Activated CD8-positive, alpha-beta memory T cell treated with anti-CD3 and anti-CD28 coated beads, Interleukin-2, amount 50 U/mL, for 1 hour (primary cell): ENCODE data around the gene MEGF11.

Experiments
- DNase-seq: peaks from one replicate; pipeline ENCODE4 v3.0.0-alpha.2; 2020; ENCODE audit errors: extremely low read depth

MEGF11 gene

GRCh38 chr15:66065325-66065724, 188.2 kb downstream of the MEGF11 start:
- no peak for DNase-seq

GRCh38 chr15:66063147-66063546, 190.4 kb downstream of the MEGF11 start:
- no peak for DNase-seq

- DNase-seq: no peak
Observed at GRCh38 chr15:66057089-66057488, 196.5 kb downstream of the MEGF11 start.

- no peak for DNase-seq
Observed at GRCh38 chr15:66053991-66054390, 199.6 kb downstream of the MEGF11 start.

- no peak for DNase-seq
Observed at GRCh38 chr15:66051833-66052232, 201.7 kb downstream of the MEGF11 start.

GRCh38 chr15:66050264-66050663, 203.3 kb downstream of the MEGF11 start:
- no peak for DNase-seq

- DNase-seq: no peak
Observed at GRCh38 chr15:66049353-66049752, 204.2 kb downstream of the MEGF11 start.

GRCh38 chr15:66047321-66048024, 206.1 kb downstream of the MEGF11 start:
- no peak for DNase-seq

GRCh38 chr15:66046751-66047150, 206.8 kb downstream of the MEGF11 start:
- no peak for DNase-seq

- no peak for DNase-seq
Observed at GRCh38 chr15:66046326-66046725, 207.2 kb downstream of the MEGF11 start.

GRCh38 chr15:66045542-66045941, 208.0 kb downstream of the MEGF11 start:
- DNase-seq: no peak

GRCh38 chr15:66044837-66045236, 208.7 kb downstream of the MEGF11 start:
- DNase-seq: no peak

- no peak for DNase-seq
Observed at GRCh38 chr15:66043264-66043663, 210.3 kb downstream of the MEGF11 start.

GRCh38 chr15:66042624-66043023, 210.9 kb downstream of the MEGF11 start:
- DNase-seq: no peak

GRCh38 chr15:66041276-66041675, 212.3 kb downstream of the MEGF11 start:
- DNase-seq: no peak

GRCh38 chr15:66040211-66040892, 213.2 kb downstream of the MEGF11 start:
- no peak for DNase-seq

- no peak for DNase-seq
Observed at GRCh38 chr15:66039117-66039871, 214.3 kb downstream of the MEGF11 start.

- no peak for DNase-seq
Observed at GRCh38 chr15:66038387-66039116, 215.0 kb downstream of the MEGF11 start.

- no peak for DNase-seq
Observed at GRCh38 chr15:66036859-66037258, 216.7 kb downstream of the MEGF11 start.

- no peak for DNase-seq
Observed at GRCh38 chr15:66035901-66036300, 217.6 kb downstream of the MEGF11 start.

GRCh38 chr15:66033143-66033542, 220.4 kb downstream of the MEGF11 start:
- DNase-seq: no peak

GRCh38 chr15:66032006-66032405, 221.5 kb downstream of the MEGF11 start:
- no peak for DNase-seq
